Measurements from ENCODE around the gene ELK3. TPM values are rescaled to one million over a fixed set of nuclear protein-coding genes. Genes with fewer than 3 reads are reported as not detected.

The ELK3 gene
- total and polyA plus RNA-seq, 2 of the 8 experiments (the other 6 are each of a cell fraction or from before 2014, with no cell fraction given) = 3.5 to 14.3 TPM

DNA sequence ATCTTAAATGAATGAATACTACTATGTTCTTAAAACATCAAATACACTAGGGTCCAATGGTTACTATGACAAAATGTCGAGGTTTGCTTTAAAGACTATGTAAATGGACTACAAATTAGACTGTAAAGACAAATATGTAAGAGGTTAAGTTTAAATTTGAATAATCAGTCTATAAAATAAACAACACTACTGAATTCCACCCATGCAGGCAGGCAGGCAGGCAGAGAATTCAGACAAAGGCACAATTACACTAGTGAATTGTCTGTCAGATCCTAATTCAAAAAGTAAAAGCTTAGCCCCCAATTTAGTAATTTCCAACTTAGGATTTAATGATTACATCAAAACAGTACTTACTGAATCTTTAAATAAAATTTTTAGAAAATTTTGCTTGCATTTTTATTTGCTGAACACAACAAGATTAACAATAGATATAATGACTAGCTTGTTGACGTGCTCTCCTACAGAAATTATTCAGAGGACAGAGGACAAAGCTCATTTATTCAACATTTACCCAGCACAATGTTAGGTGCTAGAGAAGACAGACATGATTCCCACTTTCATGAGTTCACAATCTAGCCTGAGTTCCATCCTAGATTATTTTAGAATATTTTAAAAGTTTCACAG, 108.6 kb downstream of the ELK3 start (continued):
- TF ChIP-seq NRF1 (IDR thresholded peaks at IDR 0.05; ENCODE audit: low read depth, low read length) (no peak), SP2 (IDR thresholded peaks at IDR 0.05; ENCODE audit: low read length) (no peak), RXRA (IDR thresholded peaks at IDR 0.05; ENCODE audit: insufficient read depth, low read depth, low read length) (no peak), ATF3 (IDR thresholded peaks at IDR 0.05; ENCODE audit: insufficient read depth, low read depth, low read length) (no peak)
